Measurements from ENCODE around the gene CYP4X1. TPM values are rescaled to one million over a fixed set of nuclear protein-coding genes. Genes with fewer than 3 reads are reported as not detected.

CYP4X1 gene
- polyA plus RNA-seq, 1 of the 3 experiments (the other 2 are of a cell fraction), result 0.67 TPM

DNA sequence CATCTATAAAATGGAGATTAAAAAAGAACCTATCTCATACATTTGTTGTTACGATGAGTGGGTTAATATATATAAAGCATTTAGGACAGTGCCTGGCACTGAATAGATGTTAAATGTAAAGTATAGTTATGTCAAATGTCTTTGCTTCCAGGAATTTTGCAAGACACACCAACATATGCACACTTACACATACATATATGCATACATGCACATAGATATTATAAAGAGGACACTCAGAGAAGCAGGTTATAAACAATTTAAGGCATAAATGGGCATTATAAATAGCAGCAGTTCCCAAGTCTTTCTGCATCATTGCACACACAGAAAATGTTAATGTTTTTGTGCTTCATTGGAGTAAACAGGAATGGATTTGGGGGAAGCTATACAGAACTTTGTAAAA lies 13.3 kb downstream of the CYP4X1 start:
- POLR2A ChIA-PET, result no interaction called here
- no peaks in the 10 kb centered on the region for H3K36me3 ChIP-seq (replicated peaks in 1 of 2; ENCODE audit: control insufficient read depth in 1 of 2, insufficient read depth in 2 of 2, low read length in 1 of 2)
- no peak for DNase-seq
- H3K4me1 ChIP-seq (ENCODE audit: control insufficient read depth in 1 of 2, insufficient read depth in 2 of 2, low read depth in 1 of 2, low read length in 1 of 2), result no peaks in the 10 kb centered on the region
- WGBS (ENCODE audit: low lambda C conversion rate), result 3% methylated on average over 1 of the region's 1 CpG
- peaks cover 11% of the 10 kb centered on the region; the same call in 1 of the 2 replicates for H3K27me3 ChIP-seq (ENCODE audit: insufficient read depth)
- peaks cover 5% of the 10 kb centered on the region for H3F3A ChIP-seq (replicated peaks; ENCODE audit: insufficient read depth)
- no peaks in the 10 kb centered on the region for H4K20me1 ChIP-seq (ENCODE audit: insufficient read depth)
- no peak overlapping the region for H2AFZ ChIP-seq (ENCODE audit: low read depth)
- H3K79me2 ChIP-seq (ENCODE audit: insufficient read depth), result no peaks in the 10 kb centered on the region
- H3K4me2 ChIP-seq, result no peak overlapping the region
- H3K9me2 ChIP-seq, result no peaks in the 10 kb centered on the region
- TF ChIP-seq TEAD4 (IDR thresholded peaks at IDR 0.05; ENCODE audit: borderline replicate concordance, insufficient read depth) (no peak), FOXM1 (IDR thresholded peaks at IDR 0.05; ENCODE audit: low read depth) (no peak), GATA2 (CRISPR knock-in tag; IDR thresholded peaks at IDR 0.05) (no peak), RXRA (IDR thresholded peaks at IDR 0.05; ENCODE audit: borderline replicate concordance, low read depth) (no peak), TAF1 (IDR thresholded peaks at IDR 0.05; ENCODE audit: borderline replicate concordance, low read depth, low read length) (no peak), FOSL2 (IDR thresholded peaks at IDR 0.05; ENCODE audit: borderline replicate concordance, low read depth) (no peak), POLR2AphosphoS5 (IDR thresholded peaks at IDR 0.05; ENCODE audit: low read depth, low read length) (no peak)
- TF ChIP-seq, protein P1, sequence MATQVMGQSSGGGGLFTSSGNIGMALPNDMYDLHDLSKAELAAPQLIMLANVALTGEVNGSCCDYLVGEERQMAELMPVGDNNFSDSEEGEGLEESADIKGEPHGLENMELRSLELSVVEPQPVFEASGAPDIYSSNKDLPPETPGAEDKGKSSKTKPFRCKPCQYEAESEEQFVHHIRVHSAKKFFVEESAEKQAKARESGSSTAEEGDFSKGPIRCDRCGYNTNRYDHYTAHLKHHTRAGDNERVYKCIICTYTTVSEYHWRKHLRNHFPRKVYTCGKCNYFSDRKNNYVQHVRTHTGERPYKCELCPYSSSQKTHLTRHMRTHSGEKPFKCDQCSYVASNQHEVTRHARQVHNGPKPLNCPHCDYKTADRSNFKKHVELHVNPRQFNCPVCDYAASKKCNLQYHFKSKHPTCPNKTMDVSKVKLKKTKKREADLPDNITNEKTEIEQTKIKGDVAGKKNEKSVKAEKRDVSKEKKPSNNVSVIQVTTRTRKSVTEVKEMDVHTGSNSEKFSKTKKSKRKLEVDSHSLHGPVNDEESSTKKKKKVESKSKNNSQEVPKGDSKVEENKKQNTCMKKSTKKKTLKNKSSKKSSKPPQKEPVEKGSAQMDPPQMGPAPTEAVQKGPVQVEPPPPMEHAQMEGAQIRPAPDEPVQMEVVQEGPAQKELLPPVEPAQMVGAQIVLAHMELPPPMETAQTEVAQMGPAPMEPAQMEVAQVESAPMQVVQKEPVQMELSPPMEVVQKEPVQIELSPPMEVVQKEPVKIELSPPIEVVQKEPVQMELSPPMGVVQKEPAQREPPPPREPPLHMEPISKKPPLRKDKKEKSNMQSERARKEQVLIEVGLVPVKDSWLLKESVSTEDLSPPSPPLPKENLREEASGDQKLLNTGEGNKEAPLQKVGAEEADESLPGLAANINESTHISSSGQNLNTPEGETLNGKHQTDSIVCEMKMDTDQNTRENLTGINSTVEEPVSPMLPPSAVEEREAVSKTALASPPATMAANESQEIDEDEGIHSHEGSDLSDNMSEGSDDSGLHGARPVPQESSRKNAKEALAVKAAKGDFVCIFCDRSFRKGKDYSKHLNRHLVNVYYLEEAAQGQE (IDR thresholded peaks at IDR 0.05; ENCODE audit: low read depth, low read length), result no peak
- no peaks in the 10 kb centered on the region for H3K9me3 ChIP-seq
- no peak overlapping the region for H3K4me3 ChIP-seq (ENCODE audit: low read depth in 2 of 2, low read length in 1 of 2)
- CTCF ChIA-PET, result no interaction called here
- H3K27ac ChIP-seq (ENCODE audit: low read depth in 2 of 2, low read length in 1 of 2), result no peak overlapping the region
- no peak overlapping the region for H3K9ac ChIP-seq

DNA sequence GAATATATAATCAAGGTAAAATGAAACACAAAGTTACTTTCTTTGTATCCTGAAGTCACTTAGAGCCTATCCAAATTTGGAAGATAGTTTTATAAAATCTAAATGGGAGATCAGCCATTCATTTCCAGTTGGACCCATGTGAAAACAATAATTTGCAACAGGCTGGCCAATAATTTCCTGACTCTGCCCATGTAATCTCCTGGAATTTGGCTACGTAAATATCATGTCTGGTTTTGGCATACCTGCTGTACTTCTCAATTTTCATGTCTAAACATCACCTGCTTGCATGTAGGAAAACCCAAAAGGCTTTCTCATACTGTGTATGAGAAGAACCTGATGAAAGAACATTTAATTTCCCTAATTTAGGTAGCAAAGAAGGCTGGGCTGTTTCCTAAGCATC lies 35.9 kb downstream of the CYP4X1 start:
- POLR2A ChIA-PET, result no interaction called here
- no peaks in the 10 kb centered on the region for H4K20me1 ChIP-seq (ENCODE audit: insufficient read depth)
- H3K9ac ChIP-seq, result no peak overlapping the region
- DNase-seq, result no peak
- no peak overlapping the region for H3K27ac ChIP-seq (ENCODE audit: low read depth in 2 of 2, low read length in 1 of 2)
- no peak overlapping the region for H2AFZ ChIP-seq (ENCODE audit: low read depth)
- H3K36me3 ChIP-seq (replicated peaks in 1 of 2; ENCODE audit: control insufficient read depth in 1 of 2, insufficient read depth in 2 of 2, low read length in 1 of 2), result no peaks in the 10 kb centered on the region
- 0% methylated on average over 1 of the region's 1 CpG for WGBS (ENCODE audit: low lambda C conversion rate)
- H3K4me2 ChIP-seq, result no peak overlapping the region
- no peaks in the 10 kb centered on the region for H3K9me2 ChIP-seq
- no peaks in the 10 kb centered on the region for H3K79me2 ChIP-seq (ENCODE audit: insufficient read depth)
- no peak overlapping the region for H3K4me3 ChIP-seq (ENCODE audit: low read depth in 2 of 2, low read length in 1 of 2)
- CTCF ChIA-PET, result no interaction called here
- H3F3A ChIP-seq (replicated peaks; ENCODE audit: insufficient read depth), result no peaks in the 10 kb centered on the region
- H3K9me3 ChIP-seq, result no peaks in the 10 kb centered on the region
- no peaks in the 10 kb centered on the region for H3K27me3 ChIP-seq (ENCODE audit: insufficient read depth)
- H3K4me1 ChIP-seq (ENCODE audit: control insufficient read depth in 1 of 2, insufficient read depth in 2 of 2, low read depth in 1 of 2, low read length in 1 of 2), result no peaks in the 10 kb centered on the region
- TF ChIP-seq GATA2 (CRISPR knock-in tag; IDR thresholded peaks at IDR 0.05) (no peak), NFIC (IDR thresholded peaks at IDR 0.05; ENCODE audit: borderline replicate concordance) (no peak), RXRA (IDR thresholded peaks at IDR 0.05; ENCODE audit: borderline replicate concordance, low read depth) (no peak), EP300 (IDR thresholded peaks at IDR 0.05; ENCODE audit: borderline replicate concordance in 1 of 2, low read depth in 1 of 2, low read length in 1 of 2) (no peak), RAD21 (IDR thresholded peaks at IDR 0.05; ENCODE audit: low read length) (no peak), NRF1 (IDR thresholded peaks at IDR 0.05; ENCODE audit: low read depth, low read length) (no peak), POLR2AphosphoS5 (IDR thresholded peaks at IDR 0.05; ENCODE audit: low read depth, low read length) (no peak), ELF1 (IDR thresholded peaks at IDR 0.05) (no peak), TAF1 (IDR thresholded peaks at IDR 0.05; ENCODE audit: borderline replicate concordance, low read depth, low read length) (no peak)
- TF ChIP-seq, protein P2, sequence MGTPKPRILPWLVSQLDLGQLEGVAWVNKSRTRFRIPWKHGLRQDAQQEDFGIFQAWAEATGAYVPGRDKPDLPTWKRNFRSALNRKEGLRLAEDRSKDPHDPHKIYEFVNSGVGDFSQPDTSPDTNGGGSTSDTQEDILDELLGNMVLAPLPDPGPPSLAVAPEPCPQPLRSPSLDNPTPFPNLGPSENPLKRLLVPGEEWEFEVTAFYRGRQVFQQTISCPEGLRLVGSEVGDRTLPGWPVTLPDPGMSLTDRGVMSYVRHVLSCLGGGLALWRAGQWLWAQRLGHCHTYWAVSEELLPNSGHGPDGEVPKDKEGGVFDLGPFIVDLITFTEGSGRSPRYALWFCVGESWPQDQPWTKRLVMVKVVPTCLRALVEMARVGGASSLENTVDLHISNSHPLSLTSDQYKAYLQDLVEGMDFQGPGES (IDR thresholded peaks at IDR 0.05; ENCODE audit: low read depth, low read length), result no peak
- TF ChIP-seq, protein P1 (IDR thresholded peaks at IDR 0.05; ENCODE audit: low read depth, low read length), result no peak
- TF ChIP-seq, protein P3, sequence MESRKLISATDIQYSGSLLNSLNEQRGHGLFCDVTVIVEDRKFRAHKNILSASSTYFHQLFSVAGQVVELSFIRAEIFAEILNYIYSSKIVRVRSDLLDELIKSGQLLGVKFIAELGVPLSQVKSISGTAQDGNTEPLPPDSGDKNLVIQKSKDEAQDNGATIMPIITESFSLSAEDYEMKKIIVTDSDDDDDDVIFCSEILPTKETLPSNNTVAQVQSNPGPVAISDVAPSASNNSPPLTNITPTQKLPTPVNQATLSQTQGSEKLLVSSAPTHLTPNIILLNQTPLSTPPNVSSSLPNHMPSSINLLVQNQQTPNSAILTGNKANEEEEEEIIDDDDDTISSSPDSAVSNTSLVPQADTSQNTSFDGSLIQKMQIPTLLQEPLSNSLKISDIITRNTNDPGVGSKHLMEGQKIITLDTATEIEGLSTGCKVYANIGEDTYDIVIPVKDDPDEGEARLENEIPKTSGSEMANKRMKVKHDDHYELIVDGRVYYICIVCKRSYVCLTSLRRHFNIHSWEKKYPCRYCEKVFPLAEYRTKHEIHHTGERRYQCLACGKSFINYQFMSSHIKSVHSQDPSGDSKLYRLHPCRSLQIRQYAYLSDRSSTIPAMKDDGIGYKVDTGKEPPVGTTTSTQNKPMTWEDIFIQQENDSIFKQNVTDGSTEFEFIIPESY (IDR thresholded peaks at IDR 0.05; ENCODE audit: borderline replicate concordance, low read depth), result no peak
